CD4-positive, alpha-beta T cell treated with Interleukin-10 for 1 hour (primary cell): ENCODE data around the gene INHBE.
"Not testable (repeated sequence)": the region's sequence is repeated elsewhere in the genome, so short reads cannot be mapped to it uniquely, and the experiment has no call there.

Experiments
- DNase-seq: peaks from one replicate; pipeline ENCODE4 v3.0.0-alpha.2; 2020

The INHBE gene

GRCh38 chr12:57500213-57500612 is 45.1 kb downstream of the INHBE start:
- DNase-seq = no peak

- not testable (repeated sequence) for DNase-seq
Measured at GRCh38 chr12:57502311-57502969, 47.3 kb downstream of the INHBE start.

GRCh38 chr12:57506541-57506940 is 51.4 kb downstream of the INHBE start:
- not testable (repeated sequence) for DNase-seq
